HepG2 (cell line): ENCODE results near the gene KLK10. TPM values are rescaled to one million over a fixed set of nuclear protein-coding genes. Genes with fewer than 3 reads are reported as not detected.

ENCODE experiments used
- polyA plus RNA-seq, 8 experiments: library from polyadenylated mRNA; depleted of rRNA in 3 of 8; stranded (reverse) in 7 of 8; unstranded in 1 of 8; fragments of >200 nt; fragmentation: Illumina TruSeq in 4 of 8; extraction: Trizol in 4 of 8; gene quantifications; 2 replicates each; pipeline versions ENCODE4 v1.2.1 to v1.2.3, GENCODE V29; 2011 to 2016; ENCODE audit warnings: low read depth in 4 of 8, missing spikeins in 1 of 8, mixed read lengths in 1 of 8; ENCODE audit not compliant: insufficient read depth in 1 of 8
- total RNA-seq, 5 experiments: library from RNA; depleted of rRNA; stranded (reverse); fragments of >200 nt; fragmentation: Illumina TruSeq; extraction: Trizol; gene quantifications; 2 replicates each; pipeline ENCODE4 v1.2.3, GENCODE V29; 2016; ENCODE audit warnings: low read depth in 1 of 5

KLK10 gene
- total and polyA plus RNA-seq, 2 of the 13 experiments (the other 11 are each of a cell fraction or from before 2014, with no cell fraction given), result not detected

Other genes with a start within 250 kb of the KLK10 start
- gene GPR32, start 249.2 kb downstream of the KLK10 start, total RNA-seq (2016; rRNA removed; fragmentation: Illumina TruSeq; extraction: Trizol), result not detected in 2 replicates
- gene GPR32, start 249.2 kb downstream of the KLK10 start, polyA plus RNA-seq (2011; rRNA removed), result not detected in 2 replicates
- gene ACP4, start 229.3 kb downstream of the KLK10 start, total RNA-seq (2016; rRNA removed; fragmentation: Illumina TruSeq; extraction: Trizol), result not detected in 2 replicates
- gene ACP4, start 229.3 kb downstream of the KLK10 start, polyA plus RNA-seq (2011; rRNA removed), result 0.08 TPM in 1 of 2 replicates, not detected in the other
- not detected in 2 replicates for gene KLK1, start 195.9 kb downstream of the KLK10 start, total RNA-seq (2016; rRNA removed; fragmentation: Illumina TruSeq; extraction: Trizol)
- not detected in 2 replicates for gene KLK1, start 195.9 kb downstream of the KLK10 start, polyA plus RNA-seq (2011; rRNA removed)
- not detected in 2 replicates for gene KLK15, start 186.1 kb downstream of the KLK10 start, total RNA-seq (2016; rRNA removed; fragmentation: Illumina TruSeq; extraction: Trizol)
- not detected in 2 replicates for gene KLK15, start 186.1 kb downstream of the KLK10 start, polyA plus RNA-seq (2011; rRNA removed)
- gene KLK3, start 164.8 kb downstream of the KLK10 start, total RNA-seq (2016; rRNA removed; fragmentation: Illumina TruSeq; extraction: Trizol), result not detected in 2 replicates
- not detected in 2 replicates for gene KLK3, start 164.8 kb downstream of the KLK10 start, polyA plus RNA-seq (2011; rRNA removed)
- gene KLK2, start 146.3 kb downstream of the KLK10 start, total RNA-seq (2016; rRNA removed; fragmentation: Illumina TruSeq; extraction: Trizol), result not detected in 2 replicates
- 0.11 TPM in 1 of 2 replicates, not detected in the other for gene KLK2, start 146.3 kb downstream of the KLK10 start, polyA plus RNA-seq (2011; rRNA removed)
- not detected in 2 replicates for gene KLK4, start 108.3 kb downstream of the KLK10 start, total RNA-seq (2016; rRNA removed; fragmentation: Illumina TruSeq; extraction: Trizol)
- not detected in 2 replicates for gene KLK4, start 108.3 kb downstream of the KLK10 start, polyA plus RNA-seq (2011; rRNA removed)
- gene KLK5, start 66.7 kb downstream of the KLK10 start, total RNA-seq (2016; rRNA removed; fragmentation: Illumina TruSeq; extraction: Trizol), result not detected in 2 replicates
- gene KLK5, start 66.7 kb downstream of the KLK10 start, polyA plus RNA-seq (2011; rRNA removed), result not detected in 2 replicates
- 0.15 TPM in 1 of 2 replicates, not detected in the other for gene KLK6, start 50.1 kb downstream of the KLK10 start, total RNA-seq (2016; rRNA removed; fragmentation: Illumina TruSeq; extraction: Trizol)
- gene KLK6, start 50.1 kb downstream of the KLK10 start, polyA plus RNA-seq (2011; rRNA removed), result 1.6 and 1.8 TPM in 2 replicates
- gene KLK7, start 35.8 kb downstream of the KLK10 start, total RNA-seq (2016; rRNA removed; fragmentation: Illumina TruSeq; extraction: Trizol), result not detected in 2 replicates
- gene KLK7, start 35.8 kb downstream of the KLK10 start, polyA plus RNA-seq (2011; rRNA removed), result not detected in 2 replicates
- gene KLK8, start 18.1 kb downstream of the KLK10 start, total RNA-seq (2016; rRNA removed; fragmentation: Illumina TruSeq; extraction: Trizol), result not detected in 2 replicates
- gene KLK8, start 18.1 kb downstream of the KLK10 start, polyA plus RNA-seq (2011; rRNA removed), result not detected in 2 replicates
- gene KLK11, start 6.9 kb upstream of the KLK10 start, total RNA-seq (2016; rRNA removed; fragmentation: Illumina TruSeq; extraction: Trizol), result not detected in 2 replicates
- gene KLK11, start 6.9 kb upstream of the KLK10 start, polyA plus RNA-seq (2011; rRNA removed), result not detected in 2 replicates
- not detected in 2 replicates for gene KLK12, start 15.3 kb upstream of the KLK10 start, total RNA-seq (2016; rRNA removed; fragmentation: Illumina TruSeq; extraction: Trizol)
- gene KLK12, start 15.3 kb upstream of the KLK10 start, polyA plus RNA-seq (2011; rRNA removed), result not detected in 2 replicates
- not detected in 2 replicates for gene KLK13, start 45.4 kb upstream of the KLK10 start, total RNA-seq (2016; rRNA removed; fragmentation: Illumina TruSeq; extraction: Trizol)
- gene KLK13, start 45.4 kb upstream of the KLK10 start, polyA plus RNA-seq (2011; rRNA removed), result 0.09 TPM in 1 of 2 replicates, not detected in the other
- not detected in 2 replicates for gene KLK14, start 63.2 kb upstream of the KLK10 start, total RNA-seq (2016; rRNA removed; fragmentation: Illumina TruSeq; extraction: Trizol)
- gene KLK14, start 63.2 kb upstream of the KLK10 start, polyA plus RNA-seq (2011; rRNA removed), result not detected in 2 replicates
- 1.9 and 2.9 TPM in 2 replicates for gene CTU1, start 88.7 kb upstream of the KLK10 start, total RNA-seq (2016; rRNA removed; fragmentation: Illumina TruSeq; extraction: Trizol)
- 1.9 and 2.5 TPM in 2 replicates for gene CTU1, start 88.7 kb upstream of the KLK10 start, polyA plus RNA-seq (2011; rRNA removed)
- gene SIGLEC9, start 105.2 kb upstream of the KLK10 start, total RNA-seq (2016; rRNA removed; fragmentation: Illumina TruSeq; extraction: Trizol), result not detected in 2 replicates
- gene SIGLEC9, start 105.2 kb upstream of the KLK10 start, polyA plus RNA-seq (2011; rRNA removed), result not detected in 2 replicates
- gene SIGLEC7, start 122.6 kb upstream of the KLK10 start, total RNA-seq (2016; rRNA removed; fragmentation: Illumina TruSeq; extraction: Trizol), result not detected in 2 replicates
- gene SIGLEC7, start 122.6 kb upstream of the KLK10 start, polyA plus RNA-seq (2011; rRNA removed), result 0.17 TPM in 1 of 2 replicates, not detected in the other
- 0.29 TPM in 1 of 2 replicates, not detected in the other for gene CD33, start 205.4 kb upstream of the KLK10 start, total RNA-seq (2016; rRNA removed; fragmentation: Illumina TruSeq; extraction: Trizol)
- gene CD33, start 205.4 kb upstream of the KLK10 start, polyA plus RNA-seq (2011; rRNA removed), result 0.07 TPM in 1 of 2 replicates, not detected in the other
- not detected in 2 replicates for gene SIGLECL1, start 231.4 kb upstream of the KLK10 start, total RNA-seq (2016; rRNA removed; fragmentation: Illumina TruSeq; extraction: Trizol)
- gene SIGLECL1, start 231.4 kb upstream of the KLK10 start, polyA plus RNA-seq (2011; rRNA removed), result not detected in 2 replicates